Muscle of back (tissue), 11 donors: Measurements from ENCODE around the gene GNG12. TPM values are rescaled to one million over a fixed set of nuclear protein-coding genes. Genes with fewer than 3 reads are reported as not detected.
A peak's percentile ranks its signal among the peaks of the same experiment; 100 is the strongest.

Source experiments
- DNase-seq, 3 donors: peaks; one replicate each; pipeline versions ENCODE4 v3.0.0 to v3.0.0-alpha.2; 2013
- polyA plus RNA-seq, 10 donors: library from polyadenylated mRNA; unstranded; fragments of 120-200 nt; gene quantifications; one replicate each; pipeline ENCODE4 v1.2.1, GENCODE V29; 2013; ENCODE audit not compliant: insufficient read length in 10 of 10

GNG12 gene
- polyA plus RNA-seq, 10 donors, result 44.8 to 64.6 (median 50.6) TPM

- no peak for DNase-seq
Measured at GRCh38 chr1:67816506-67816905, 16.8 kb downstream of the GNG12 start.

- no peak for DNase-seq
Measured at GRCh38 chr1:67816095-67816475, 17.2 kb downstream of the GNG12 start.

DNA sequence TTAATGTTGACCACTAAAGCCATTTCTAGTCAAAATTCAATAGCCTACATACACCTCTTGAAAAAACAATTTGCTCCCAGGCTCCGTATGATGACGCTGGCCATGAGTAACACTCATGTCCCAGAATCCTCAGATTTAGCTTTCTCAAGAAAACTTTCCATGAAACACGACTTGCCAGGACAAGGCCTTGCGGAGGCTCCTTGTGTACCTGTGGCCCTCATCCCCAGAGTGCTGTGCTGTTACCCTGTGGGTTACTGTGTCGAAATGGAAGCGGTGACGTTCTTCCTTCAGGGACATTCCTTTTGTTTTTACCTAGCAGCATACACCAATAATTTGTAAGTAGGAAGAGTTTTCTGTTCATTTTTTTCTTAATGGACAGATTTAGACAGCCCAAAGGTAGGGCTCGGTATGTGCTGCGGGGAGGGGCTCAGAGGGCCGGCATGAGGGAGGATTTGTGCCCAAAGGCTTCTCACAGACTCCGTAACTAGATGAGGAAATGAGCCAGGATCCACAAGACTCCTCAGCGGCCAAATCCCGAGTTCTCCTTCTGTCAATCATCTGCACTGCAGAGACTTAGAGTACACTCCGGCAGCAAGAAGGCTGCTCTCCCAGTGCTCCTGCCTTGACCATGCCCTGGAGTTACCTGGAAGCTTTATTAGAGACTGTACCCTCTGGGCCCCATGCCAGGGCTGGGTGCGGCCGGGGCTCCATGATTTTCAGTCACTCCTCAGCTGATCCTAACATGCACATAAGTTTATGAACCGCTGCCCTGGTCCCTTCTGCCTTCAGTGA is 17.8 kb downstream of the GNG12 start:
- no peak for DNase-seq

DNA sequence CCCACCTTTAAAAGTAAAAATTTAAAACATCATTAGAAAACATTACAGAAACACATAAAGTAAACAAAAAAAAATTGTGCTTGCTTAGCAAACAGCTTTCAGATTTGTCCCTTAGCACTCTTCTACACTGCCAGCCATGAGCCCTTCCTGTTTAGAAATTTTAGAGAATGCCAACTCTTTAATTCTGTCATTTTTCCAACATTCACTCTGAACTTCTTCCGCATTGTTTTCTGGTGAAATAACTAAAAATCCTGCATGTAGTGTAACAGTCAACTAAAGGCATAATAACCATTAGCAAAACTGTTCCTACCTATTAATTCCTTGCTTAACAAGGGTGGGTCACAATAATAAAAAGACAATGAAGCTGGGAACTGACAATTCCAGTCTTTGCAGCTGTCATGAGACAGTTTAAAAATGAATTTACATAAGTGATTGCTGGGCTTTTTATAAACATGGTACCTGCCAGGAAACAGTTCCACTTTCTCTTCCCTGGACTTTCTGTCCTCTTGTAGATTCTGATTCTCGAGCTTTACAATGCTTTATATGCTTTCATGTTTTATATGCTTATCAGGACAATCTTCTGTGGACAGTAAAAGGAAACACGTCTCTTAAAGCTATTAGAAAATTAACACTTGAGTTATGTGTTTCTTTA is 19.0 kb downstream of the GNG12 start:
- DNase-seq, result no peak

DNA sequence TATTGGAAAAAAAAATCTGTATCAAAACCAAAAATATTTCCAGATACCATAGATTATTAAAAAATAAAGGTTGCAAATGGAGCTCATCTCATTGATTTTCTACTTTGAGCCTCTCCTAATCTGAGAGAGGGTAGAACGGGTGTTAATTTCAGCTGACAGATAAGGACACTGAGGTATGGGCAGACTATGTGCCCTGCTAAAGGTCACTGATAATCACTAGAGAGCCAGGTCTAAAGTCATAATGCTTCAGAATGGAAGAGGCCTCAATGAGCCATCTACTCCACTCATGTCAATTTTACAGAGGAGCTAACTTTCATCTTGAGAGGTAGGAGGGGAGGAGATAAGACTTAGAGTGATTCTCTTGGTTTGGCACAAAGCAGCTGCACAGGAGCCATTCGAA is 21.0 kb downstream of the GNG12 start:
- DNase-seq, result no peak

GRCh38 chr1:67811781-67812180 is 21.5 kb downstream of the GNG12 start:
- no peak for DNase-seq

- DNase-seq, result no peak
Measured at GRCh38 chr1:67809887-67810286, 23.4 kb downstream of the GNG12 start.

DNA sequence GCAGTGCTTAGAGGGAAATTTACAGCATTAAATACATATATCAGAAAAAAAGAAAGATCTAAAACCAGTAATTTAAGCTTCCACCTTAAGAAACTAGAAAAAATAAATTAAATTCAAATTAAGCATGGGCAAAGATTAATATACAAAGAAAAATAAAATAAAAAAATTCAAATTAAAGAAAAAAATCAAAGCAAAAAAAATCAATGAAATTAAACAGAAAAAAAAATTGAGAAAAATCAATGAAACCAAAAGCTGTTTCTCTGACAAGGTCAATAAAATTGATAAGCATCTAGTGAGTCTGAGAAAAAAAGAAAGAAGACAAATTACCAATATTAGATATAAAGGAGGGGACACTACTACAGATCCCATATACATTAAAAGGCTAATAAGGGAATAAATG is 26.0 kb downstream of the GNG12 start:
- DNase-seq, result no peak

DNA sequence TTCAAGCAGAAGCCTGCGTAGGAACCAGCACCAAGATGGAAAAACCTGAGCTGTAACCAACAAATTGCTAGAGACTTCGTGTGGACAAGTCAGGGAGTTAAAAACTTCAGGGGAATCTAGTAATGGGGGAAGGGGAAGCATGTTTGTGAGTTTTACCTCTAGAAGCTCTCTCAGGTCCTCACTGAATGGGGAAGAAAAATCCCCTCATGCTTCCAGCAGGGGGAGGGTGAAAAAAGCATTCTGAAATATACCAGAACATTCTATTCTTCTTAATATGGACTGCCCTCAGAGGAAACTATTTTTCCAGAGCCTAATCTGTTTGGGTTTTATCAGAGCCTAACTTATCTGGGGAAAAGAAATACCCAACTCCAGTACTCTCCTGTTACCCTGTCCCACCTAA is 28.6 kb downstream of the GNG12 start:
- DNase-seq, result no peak

GRCh38 chr1:67803380-67804279 is 29.6 kb downstream of the GNG12 start:
- no peak for DNase-seq

DNA sequence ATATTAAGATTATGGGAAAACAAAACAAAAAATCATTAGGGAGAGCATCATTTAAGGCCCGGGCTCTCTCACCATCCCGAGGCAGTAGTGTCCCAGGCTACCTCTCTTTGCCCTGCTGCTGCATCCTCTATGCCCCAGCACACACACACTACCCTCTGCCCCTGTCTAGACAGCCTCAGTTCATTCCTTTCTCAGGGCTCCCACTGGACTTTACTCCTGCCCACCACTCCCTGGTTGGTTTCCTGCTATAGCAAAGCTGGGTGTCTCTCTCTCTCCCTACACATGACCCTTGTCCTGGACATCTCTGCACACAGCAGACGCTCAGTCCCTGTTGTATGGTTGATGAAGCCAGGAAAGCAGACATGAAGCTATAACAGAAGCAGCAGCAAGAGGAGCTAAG is 30.7 kb downstream of the GNG12 start:
- DNase-seq, result no peak

DNA sequence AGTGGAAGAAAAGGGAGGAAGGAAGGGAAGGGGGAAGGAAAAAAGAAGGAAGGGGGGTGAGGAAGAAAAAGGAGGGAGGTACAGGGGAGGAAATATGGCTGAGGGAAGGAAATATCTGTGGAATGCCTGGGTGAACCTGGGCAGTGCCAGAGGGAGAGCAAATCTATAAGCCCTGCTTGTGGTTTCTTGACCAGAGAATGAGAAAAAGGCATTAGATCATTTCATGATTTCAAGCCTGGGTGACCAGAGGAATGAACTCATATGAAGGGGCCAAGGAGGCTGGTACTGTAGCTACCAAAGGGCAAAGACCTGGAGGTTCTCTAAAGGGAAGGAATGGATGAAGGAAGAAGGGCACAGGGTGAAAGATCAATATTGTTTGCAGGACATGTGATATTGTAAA is 31.4 kb downstream of the GNG12 start:
- DNase-seq, result no peak

GRCh38 chr1:67795179-67795912 is 37.9 kb downstream of the GNG12 start:
- DNase-seq, result no peak

DNA sequence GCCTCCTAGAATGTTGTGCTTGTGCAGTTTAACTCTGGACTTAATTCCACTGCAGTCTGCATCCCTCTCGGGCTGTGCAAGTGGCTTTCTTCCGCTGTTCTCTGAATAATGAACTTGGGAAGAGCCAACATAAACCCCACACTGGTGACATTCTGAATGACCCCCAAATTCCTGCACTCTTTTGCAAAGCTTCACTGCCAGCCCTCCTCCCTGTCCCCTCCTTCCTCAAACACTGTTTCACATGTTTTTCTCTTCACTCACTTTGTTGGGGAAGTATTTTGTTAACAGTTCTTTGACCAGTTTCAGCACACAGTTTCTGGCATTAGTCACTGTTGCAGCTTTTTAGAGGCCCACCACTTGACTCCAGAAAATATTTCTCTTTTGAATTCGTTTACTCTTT is 39.7 kb downstream of the GNG12 start:
- DNase-seq, result peak in 2 of 3 donors; percentile 45 to 63

- no peak for DNase-seq
Measured at GRCh38 chr1:67792741-67793458, 40.4 kb downstream of the GNG12 start.

DNA sequence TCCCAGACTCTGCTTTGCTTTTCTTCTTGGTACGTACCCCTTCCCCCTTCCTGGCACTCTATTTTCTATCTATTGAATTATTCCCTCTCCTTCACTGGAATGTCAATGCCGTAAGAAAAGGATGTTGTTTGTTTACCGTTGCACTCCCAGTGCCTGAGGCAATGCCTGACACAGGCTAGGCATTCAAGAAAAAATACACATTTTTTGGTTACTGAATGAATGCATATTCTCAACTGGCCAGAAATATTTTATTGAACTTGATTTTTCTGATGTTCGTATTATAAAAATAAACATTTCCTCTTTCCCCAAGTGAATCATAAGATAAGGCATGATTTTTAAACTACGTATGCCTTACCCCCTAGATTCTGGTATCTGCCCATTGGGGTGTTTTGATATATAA is 41.2 kb downstream of the GNG12 start:
- no peak for DNase-seq

DNA sequence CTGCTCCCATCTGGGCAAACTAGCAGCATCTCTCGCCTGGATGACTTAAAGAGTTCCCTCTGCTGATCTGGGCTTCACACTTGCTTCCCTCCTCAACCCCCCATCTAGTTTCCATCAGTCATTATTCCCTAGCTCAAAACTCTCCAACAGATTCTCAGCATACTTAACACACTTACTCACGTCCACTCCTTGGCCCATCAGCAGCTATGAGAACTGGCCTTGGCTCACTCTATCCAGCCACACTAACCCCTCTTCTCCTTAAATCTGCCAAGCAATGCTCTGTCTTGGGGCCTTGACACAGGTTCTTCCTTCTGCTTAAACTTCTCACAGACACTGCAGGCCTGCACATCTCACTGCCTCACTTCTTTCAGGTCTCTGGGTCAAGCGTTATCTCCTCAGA is 41.6 kb downstream of the GNG12 start:
- DNase-seq, result peak; percentile 51 to 89 (median 65)

- no peak for DNase-seq
Measured at GRCh38 chr1:67791261-67791660, 42.0 kb downstream of the GNG12 start.

DNA sequence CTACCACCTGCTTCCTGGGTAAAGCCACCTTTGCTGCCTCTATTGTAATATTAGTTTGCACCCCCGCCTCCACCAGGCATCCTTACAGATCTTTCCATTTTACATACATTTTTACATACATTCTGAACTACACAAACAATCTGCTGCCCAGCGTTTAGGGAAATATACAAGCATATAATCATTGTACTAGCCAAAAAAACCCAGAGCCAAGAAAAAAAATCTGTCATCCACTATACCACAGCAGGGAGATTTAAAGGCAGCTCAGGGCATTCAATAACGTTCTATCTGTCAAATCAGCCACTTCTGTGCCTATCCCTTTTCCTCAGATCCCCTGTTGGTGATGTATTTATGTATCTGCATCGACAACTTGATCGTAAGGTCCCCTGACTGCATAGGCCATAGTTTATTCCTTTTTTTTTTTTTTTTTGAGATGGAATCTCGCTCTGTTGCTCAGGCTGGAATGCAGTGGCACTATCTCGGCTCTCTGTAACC is 43.0 kb downstream of the GNG12 start:
- no peak for DNase-seq

DNA sequence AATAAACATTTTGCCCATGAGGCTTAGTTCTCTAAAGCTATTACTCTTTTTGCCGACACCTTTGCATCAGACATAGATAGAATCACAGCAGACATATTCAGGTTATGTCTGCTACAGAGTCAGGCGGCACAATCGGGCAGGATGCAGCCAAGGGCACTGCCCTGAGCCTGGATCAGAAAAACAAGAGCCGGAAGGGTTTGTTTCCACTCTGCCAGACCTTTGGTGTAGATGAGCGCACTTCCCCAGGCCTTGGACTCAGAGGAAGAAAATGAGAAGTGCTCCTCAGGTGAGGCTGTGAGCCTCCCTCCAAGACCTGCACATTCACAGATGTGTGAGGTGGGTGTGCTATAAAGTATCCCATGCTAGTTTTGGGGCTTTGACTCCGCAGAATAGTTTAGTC is 43.7 kb downstream of the GNG12 start:
- DNase-seq, result no peak

GRCh38 chr1:67788904-67789303 is 44.4 kb downstream of the GNG12 start:
- DNase-seq, result no peak
